T-helper 22 cell (primary cell): ENCODE results near the gene SLIT1.

ENCODE experiments used
- DNase-seq: peaks from one replicate; pipeline ENCODE4 v3.0.0-alpha.2; 2020; ENCODE audit warnings: low read depth

The SLIT1 gene

DNA sequence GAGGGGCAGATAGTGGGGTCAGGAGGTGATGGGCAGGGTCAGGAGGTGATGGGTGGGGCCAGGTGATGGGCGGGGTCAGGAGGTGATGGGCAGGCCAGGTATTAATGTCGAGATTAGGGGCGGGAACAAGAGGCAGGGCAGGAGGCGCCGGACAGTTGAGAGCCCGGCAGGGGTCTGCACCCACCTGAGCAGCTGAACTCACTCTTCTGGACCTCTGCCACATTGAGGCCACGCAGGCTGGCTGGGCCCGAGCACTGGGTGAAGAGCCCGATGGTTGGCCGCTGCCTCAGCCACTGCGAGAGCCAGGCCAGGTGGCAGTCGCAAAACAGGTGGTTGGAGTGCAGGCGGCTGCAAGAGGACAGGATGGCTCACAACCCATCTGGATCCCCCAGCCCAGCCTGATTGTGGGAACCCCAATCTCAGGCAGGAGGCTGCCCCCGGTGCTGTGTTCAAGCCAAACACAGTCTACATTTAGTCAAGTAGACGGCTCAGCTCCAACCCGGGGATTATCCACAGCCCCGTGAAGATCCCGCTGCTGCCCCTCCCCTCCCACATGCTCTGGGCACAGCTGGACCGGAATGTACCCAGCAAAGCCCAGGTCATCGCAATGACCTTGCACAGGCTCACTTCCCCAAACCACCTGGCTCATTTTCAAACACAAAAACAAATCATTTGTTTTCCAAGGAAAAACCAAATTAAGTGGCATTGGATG lies 122.3 kb downstream of the SLIT1 start:
- no peak for DNase-seq

DNA sequence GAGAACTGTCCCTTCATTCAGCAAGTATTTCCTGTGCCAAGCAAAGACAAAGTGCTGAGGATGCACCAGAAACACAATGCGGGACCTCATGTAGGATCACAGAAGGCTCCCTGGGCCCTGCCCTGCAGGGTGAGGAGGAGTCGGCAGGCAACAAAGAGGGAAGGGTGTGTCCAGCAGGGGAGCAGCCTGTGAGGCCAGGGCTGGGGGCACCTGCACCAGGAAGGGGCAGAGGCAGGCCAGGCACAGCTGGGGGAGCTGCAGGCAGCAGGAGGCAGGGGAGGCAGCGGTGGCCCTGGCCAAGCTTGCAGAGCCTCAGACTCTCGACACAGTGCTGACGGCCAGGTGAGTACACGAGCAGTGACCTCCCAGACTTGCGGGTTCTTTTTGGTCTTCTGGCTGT lies 123.3 kb downstream of the SLIT1 start:
- no peak for DNase-seq

- no peak for DNase-seq
Measured at GRCh38 chr10:97062046-97062445, 123.7 kb downstream of the SLIT1 start.

- DNase-seq, result no peak
Measured at GRCh38 chr10:97061423-97061822, 124.3 kb downstream of the SLIT1 start.

DNA sequence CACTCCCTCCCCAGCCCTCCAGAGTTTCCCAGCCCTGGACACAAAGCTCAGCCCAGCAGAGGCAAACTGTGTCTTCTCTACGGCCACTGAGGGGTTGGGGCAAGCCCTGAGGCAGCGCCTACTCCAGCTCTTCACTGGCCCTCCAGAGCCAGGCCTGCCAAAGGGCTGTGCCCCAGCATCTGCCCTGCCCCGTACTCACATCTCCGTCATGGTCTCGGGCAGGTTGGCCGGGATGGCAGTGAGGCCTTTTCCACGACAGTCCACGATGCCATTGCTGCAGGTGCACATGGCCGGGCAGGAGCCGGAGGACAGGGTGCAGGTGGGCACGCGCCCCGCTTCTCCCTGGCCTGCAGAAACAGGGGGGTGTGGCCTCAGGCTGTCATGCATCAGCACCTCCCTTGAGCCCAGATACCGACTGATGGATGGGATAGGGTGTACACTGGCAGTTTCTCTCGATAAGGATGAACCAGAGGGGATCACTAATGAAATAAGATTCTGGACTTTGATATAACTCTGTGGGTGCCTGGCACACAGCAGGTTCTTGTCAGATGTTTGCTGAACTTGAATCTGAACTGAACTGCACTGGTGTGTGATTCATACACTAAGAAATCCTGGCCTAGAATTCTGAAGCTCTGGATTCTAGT lies 125.2 kb downstream of the SLIT1 start:
- no peak for DNase-seq

DNA sequence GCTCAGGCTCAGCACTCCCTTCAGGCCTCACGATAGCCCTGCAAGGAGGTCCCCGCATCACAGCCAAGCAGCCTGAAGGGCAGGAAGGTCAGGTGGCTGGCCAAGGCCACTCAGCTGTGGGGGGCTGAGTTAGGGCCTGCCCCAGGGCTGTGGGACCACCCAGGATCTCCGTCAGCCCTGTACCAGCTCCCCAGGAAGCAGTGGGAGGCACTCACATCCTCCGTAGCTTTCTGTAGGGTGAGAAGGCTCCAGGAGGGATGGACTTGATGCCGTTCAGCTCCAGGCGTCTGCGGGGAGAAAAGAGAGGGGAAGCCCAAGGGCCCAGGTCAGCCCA lies 125.9 kb downstream of the SLIT1 start:
- no peak for DNase-seq

DNA sequence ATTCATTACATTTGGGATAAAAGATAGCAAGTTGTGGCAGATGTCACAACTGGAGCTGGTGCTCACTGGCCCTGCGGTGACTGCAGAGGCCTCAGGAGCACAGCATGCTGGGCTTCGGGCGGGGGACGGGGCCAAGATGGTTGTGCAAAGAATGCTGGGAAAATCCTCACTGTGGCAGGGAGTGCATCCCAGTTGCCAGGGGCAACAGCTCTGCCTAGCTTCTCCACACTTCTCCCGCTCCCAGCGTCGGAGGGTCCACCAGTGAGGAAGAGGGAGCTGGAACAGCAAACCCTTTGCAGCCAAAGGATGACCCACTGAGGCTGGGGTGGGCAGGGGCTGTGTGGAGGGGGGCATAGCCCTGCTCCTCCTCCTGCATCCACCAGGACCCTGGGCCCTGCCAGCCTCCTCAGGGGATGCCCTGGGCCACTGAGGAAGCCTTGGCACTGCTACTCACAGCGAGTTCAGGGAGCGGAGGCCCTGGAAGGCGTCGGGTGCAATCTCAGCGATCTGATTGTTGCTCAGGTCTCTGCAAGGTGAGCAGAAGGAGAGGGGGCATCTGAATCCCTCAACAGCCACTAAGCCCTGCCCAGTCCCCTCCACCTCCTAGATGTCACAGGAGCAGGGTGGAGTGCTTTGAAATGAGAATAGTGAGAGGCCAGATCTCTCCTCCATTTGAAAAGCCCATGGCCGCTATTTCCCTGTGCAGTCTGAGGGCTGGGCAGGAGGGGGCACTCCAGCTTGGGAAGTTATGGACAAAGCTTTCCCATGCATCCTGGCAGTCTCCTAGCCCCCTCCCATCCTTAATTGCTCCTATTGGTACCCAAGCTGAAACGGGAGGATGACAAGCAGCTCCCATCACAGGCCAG lies 126.5 kb downstream of the SLIT1 start:
- DNase-seq, result no peak

GRCh38 chr10:97058521-97058920 lies 127.2 kb downstream of the SLIT1 start:
- DNase-seq, result no peak

- DNase-seq, result no peak
Measured at GRCh38 chr10:97057491-97058235, 128.1 kb downstream of the SLIT1 start.

DNA sequence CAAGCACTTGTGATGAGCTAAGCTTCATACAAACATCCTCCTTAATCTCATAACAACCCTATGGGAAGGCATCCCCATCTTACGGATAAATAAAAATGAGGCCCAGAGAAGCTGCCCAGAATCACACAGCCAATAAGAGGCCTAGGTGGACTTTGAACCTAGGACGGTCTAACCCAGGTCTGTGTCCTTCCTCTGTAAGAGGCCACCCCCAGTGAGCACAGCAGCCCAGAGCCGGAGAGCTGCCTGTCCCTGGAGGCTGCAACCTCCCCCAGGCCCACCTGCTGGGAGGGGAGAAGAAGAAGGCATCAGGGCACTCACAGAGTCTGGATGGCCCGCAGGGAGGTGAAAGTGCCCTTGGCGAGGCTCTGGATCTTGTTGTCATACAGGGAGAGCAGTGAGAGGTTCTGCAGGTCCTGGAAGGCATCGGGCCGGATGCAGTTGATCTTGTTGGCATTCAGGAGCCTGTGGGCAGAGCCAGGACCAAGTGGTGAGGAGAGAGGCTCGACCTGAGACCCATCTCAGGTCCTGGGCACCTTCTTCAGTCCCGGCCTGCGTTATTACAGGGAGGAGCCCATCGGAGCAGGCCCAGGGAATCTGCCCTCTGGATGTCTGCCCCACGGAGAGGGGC lies 129.6 kb downstream of the SLIT1 start:
- no peak for DNase-seq

- DNase-seq, result no peak
Measured at GRCh38 chr10:97053276-97053675, 132.5 kb downstream of the SLIT1 start.

DNA sequence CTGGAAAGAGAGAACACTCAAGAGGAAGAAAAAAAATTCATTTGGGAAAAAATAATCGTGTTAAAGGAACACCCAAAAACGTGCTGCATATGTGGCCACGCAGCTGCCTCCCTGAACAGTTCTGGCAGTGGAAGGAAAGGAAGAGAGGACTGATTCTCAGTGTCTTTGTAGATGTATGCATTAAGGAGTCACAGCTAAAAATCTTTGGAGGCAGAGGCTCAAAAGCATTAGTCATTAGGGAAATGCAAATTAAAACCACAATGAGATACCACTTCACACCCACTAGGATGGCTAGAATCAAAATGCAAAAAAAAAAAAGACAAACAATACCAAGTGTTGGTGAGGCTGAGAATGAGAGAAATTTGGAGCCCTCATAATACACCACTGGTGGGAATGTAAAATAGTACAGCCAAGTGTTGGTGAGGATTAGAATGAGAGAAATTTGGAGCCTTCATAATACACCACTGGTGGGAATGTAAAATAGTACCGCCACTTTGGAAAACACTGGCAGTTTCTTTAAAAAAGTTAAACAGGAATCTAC lies 134.7 kb downstream of the SLIT1 start:
- no peak for DNase-seq

DNA sequence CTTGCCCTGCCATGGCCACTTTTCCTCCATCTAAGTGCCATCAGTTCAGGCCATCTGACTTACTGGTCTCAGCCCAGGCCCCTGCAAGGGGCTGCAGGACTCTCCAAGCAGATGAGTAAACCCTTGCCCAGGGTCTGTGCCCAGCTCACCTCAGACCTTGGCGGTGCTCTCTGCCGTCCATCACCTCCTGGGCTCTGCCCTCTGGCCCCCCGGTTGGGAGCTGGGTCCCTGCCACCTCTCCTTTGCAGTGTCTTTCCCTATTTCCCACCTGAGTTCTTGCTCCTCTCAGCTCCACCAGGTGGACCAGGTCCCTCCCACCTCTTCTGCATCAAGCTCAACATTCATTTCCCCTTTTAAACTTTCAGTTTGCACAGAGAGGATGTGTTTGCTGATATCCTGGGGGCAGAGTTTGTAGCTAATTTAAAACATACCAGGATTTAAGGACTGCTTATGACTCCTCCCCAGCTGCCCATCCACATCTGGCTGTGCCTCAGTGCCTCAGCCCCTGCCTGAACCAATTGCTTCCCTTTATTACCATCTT lies 135.5 kb downstream of the SLIT1 start:
- DNase-seq, result no peak

- DNase-seq, result no peak
Measured at GRCh38 chr10:97049670-97050069, 136.1 kb downstream of the SLIT1 start.

- DNase-seq, result no peak
Measured at GRCh38 chr10:97048649-97049427, 136.9 kb downstream of the SLIT1 start.

- DNase-seq, result no peak
Measured at GRCh38 chr10:97047788-97048187, 138.0 kb downstream of the SLIT1 start.

DNA sequence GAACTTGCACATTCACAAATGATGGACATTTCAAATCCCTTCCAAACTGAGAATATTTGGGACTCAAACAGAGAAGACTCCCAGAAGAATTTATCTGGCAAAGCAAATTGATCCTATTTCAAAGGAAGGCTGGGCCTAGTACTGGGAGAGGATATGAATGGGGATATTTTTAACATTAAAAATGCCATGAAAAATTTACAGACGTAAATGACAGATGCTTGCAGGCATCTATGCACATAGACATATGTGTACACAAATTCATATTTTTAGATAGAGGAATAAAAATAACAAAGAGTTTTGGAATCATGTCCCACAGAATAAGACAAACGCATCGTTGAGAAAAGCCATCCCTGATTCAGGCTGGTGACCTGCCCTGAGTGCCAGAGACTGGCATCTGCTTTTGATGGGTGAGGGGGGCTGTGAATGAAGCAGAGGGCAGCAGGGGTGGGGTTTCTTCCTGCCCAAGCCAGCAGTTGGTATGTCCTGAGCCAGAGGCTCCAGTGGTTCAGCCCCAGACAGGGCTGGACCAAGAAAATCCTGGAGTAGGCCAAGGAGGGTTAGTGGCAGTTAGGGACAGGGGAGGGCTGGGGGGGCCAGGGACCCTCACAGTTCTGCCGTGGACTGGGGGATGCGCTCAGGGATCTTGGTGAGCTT lies 138.5 kb downstream of the SLIT1 start:
- no peak for DNase-seq

DNA sequence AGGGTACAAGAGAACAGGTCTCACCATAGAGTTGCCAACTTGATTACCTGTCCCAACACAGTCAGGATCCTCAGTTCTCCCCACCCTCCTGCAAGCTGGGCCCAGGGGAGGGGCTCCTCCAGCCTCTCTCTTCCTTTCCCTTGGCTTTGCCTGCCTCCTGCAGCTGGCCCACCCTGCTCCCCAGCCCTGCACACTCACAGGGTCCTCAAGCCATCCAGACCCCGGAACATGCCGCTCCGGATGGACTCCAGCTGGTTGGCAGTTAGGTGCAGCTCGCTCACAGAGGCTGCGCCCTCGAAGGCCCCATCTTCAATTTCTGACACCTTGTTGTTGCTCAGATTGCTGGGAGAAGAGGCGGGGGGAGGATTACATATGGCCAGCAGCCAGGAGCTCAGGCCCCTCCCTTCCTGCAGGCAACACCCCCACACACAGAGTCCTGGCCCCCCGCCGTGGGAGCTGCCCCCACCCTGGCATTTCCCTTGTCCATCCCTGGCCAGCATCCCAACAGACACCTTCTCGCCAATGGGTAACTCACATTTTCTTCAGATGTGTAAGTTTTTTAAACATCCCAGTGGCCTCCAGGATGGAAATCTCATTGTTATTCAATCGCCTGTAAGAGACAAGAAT lies 139.2 kb downstream of the SLIT1 start:
- DNase-seq, result no peak

DNA sequence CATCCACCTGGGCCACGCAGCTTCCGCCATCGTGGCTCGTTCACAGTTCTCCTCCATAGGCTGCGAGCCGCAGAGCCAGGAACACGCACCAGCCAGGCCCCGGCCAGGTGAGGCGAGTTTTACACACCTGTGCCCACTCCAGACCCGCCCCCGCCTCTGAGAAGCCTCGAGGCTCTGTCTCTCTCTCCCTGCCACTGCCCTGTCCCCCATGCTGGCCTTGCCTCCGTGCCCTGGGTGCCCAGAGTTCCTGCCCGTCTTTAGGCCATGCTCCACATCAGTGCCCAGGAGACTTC lies 142.2 kb downstream of the SLIT1 start:
- DNase-seq, result no peak
